Activated gamma-delta T cell (primary cell): ENCODE measurements around the gene OLIG3.

Source experiments
- DNase-seq: peaks from one replicate; lab custom pipeline; 2025; lab: John Stamatoyannopoulos, UW
- total RNA-seq, 2 donors: gene quantifications; one replicate each; lab custom pipeline; 2026; lab: John Stamatoyannopoulos, UW

OLIG3 gene
- 0 reads per million in 2 donors for total RNA-seq

DNA sequence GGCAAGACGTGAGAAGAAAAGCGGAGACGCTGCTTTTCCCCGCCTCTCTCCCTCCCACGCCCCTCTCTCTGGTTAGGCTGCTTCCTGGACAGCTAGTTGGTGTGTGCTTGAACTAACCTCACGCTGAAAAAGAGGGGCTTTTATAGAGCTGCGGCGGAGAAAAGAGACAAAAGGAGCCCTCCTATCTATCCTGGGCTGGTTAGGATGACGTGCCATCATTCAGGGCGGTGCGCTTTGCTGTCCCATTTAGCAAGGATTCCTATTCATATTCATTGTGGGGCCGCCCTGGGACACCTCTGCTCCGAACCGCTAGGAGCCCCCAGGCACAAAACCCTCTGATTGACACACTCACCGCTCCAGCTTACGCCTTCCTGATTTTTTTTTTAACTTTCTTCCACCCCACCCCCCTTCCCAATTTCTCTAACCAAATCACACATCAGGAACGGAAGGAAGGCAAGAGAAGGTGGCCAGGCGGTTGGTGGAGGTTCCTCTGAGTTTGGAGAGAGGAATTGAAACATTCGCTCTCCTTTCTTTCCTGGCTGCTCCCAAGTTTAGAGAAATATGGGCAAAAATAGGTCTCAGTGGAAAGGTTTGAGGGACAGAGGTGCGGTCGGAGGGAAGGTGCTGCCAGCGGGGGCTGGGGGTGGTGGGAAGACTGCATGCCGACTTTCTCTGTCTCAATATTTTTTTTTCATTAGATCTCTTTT lies at the start of gene OLIG3:
Gene OLIG3, minus strand, starts transcription at position 114 of the 707 bp plus-strand sequence. CDS start 224 bp downstream, outside the sequence.
- no peak for DNase-seq

DNA sequence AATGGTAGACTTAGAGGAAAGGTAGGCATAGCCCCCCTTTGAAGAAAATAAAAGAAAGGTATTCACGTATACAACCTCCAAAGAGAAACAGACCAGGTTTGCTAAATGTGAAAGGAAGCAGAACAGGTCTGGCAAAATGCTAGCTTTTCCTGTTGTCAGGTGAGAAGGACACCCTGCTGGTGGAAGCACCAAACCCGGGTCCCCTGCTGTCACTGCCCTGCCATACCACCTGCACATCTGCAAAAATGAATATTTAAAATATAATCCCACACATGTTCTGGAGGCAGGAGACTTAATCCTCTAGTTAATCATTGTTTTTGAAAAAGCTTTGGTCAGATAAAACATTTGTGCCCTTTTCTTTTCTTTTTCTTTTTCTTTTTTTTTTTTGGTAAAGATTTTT lies 48.9 kb upstream of the OLIG3 start:
- no peak for DNase-seq

DNA sequence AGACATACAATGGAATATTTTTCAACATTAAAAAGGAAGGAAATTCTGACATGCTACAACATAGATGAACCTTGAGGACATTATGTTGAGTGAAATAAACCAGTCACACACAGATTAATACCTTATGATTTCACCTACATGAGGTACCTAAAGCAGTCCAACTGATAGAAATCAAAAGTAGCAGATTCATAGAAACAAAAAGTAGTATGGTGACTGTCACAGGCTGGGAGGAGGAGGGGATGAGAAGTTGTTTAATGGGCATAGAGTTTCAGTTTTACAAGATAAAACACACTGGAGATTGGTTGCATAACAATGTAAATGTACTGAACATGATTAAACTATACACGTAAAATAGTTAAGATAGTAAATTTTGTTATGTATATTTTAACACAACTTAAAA lies 48.5 kb upstream of the OLIG3 start:
- no peak for DNase-seq

DNA sequence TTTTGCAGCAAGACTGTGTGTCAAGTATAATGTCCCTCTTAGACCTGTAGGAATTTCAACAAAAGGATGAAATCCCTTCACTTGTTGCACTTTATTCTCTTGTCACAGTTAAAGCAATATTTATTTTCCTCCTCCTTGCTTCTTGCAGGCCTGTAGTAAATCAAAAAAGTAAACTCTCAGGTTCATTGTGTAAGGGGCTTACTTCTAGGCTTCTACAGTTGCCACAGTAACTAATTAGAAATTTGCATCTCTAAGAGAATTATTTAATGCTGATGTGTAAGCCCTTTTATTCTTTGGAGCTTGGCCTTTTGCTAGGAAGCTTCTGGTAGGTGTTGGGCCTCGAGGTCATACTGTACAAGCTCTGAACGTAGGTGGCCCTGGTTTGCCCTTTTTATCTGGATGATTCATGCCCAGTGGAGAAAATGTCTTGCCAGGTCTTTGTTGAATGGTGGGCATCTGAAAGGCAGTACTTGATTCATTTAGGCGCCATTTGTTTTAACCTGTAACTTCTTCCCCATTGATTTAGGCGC lies 47.4 kb upstream of the OLIG3 start:
- no peak for DNase-seq

DNA sequence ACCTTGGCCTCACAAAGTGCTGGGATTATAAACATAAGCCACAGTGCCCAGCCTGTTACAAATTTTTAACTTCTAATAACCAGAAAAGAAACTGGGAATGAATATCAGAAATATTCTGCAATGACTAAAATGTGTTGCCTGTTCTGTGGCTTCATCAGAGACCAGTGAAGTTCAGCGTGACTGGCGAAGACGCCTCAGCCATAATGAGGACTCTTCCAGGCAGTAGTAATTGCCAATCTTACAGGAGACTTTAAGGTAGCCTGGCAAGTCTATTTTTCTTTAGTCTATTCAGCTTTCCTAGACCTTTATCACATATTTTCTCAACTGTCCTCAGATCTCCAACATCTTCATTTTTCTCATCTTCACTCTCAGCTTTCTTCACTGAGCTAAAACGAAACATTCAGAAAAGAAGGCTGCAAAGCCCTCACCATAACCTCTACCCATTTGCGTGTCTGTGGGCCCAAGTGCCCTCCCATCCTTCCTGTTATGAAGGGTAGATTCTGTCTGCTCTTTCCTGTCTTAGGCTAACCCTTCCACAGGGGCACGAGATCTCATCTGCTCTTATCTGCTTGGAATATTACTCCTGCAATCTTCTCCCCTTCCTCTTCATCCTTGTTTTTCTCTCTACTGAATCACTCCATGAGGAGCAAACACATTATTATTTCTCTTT lies 42.0 kb upstream of the OLIG3 start:
- no peak for DNase-seq

DNA sequence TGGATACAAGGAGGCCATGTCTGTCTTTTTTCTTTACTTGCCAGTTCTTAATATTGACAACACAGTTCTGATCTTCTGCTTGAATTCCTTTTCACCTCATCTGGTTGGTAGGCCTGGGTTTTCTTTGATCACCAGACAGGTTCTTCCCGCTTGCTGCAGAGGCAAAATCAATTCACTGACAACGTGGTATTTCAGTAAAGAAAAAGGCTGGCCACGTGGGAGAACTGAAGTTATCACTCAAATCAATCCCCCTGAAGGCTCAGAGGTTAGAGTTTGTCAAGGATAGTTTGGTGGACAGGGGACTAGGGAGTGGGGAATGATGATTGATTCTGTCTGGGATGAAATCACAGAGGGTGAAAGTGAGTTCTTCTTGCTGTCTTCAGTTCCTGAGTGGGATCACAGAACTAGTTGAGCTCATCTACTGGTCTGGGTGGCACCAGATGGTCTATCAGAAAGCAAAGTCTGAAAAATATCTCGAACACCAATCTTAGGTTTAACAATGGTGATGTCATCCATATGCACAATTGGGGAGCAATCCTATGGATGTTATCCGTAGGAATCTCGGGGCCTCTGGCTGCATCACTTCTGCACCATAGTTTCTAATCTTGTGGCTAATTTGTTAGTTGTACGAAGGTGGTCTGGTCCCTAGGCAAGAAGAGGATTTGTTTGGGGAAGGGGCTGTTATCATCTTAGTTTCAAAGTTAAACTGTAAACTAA lies 37.3 kb upstream of the OLIG3 start:
- no peak for DNase-seq

DNA sequence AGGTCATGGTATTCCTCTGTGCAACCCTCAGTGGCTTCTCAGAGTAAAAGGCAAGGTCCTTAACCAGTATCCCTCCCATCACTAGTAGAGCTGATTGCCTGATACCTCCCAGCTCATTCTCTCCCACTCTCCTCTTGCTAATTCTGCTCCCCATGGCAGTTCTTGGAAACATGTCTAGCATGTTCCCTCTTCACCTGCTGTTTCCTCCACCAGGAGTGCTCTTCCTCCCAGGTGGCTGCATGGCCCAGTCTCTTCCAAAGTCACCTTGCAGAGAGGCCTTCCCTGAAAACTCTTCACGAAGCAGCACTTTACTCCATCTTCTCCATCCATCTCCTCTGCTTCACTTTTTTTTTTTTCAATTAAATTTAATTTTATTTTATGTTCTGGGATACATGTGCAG lies 36.2 kb upstream of the OLIG3 start:
- no peak for DNase-seq

DNA sequence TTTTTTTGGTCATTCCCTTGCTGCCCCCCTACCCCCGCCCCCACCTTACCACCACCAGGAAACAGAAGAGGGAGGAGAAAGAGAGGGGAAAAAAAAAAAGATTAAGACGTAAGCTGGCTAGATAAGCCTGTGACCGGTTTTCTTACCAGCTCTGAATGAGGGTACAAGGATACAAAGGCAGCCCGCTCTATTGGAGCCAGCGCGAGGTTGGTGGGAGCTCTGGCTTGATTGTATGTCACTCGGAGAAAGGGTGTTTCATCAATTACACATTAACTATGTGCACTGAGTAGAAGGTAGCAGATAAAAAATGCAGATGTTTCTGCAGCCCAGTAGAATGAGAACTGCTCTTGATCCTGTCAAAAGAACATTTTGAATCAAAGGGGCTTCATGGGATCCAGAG lies 28.6 kb upstream of the OLIG3 start:
- DNase-seq = no peak

DNA sequence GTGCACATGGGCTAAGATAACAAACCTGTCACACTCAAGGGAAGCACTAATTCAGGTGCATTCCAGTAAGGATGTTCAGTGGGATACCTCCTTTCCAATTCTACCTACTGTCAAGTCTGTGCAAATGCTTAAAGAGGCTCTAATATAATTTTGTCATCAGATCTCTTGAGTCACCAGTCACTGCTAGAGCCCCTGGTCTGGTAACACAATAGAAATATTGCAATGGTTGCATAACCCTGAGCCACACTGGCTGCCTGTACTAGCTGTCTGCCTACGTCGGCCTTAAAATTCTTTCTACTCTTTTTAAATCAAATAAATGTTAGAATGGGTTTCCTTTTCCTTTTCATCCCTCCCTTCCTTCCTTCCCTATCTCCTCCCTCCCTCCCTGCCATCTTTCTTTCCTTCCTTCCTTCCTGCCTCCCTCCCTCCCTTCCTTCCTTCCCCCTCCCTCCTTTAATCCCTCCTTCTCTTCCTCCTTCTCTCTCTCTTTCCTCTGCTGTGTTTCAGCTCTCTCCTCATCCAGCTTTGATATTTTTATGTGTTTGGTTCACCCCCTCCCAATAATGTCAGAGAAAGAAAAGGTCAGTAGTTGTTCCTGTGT lies 28.1 kb upstream of the OLIG3 start:
- DNase-seq = no peak

DNA sequence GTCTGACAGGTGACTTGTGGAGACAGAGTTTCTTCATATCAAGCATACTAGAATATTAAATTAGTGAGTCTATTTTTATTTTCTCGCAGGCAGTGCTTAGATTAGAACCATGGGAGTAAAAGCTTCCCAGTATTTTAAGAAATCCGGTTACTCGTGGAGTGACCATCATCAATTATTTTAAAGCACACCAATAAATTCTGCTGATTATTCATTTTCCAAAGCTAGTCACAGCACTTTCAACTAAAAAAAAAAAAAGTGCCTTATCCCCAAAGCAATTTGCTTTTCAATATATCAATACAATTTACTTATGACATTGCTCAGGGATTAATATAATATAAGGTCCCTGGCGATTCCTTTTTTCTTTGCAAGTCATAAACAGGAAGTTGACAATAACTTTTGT lies 26.3 kb upstream of the OLIG3 start:
- DNase-seq = no peak

DNA sequence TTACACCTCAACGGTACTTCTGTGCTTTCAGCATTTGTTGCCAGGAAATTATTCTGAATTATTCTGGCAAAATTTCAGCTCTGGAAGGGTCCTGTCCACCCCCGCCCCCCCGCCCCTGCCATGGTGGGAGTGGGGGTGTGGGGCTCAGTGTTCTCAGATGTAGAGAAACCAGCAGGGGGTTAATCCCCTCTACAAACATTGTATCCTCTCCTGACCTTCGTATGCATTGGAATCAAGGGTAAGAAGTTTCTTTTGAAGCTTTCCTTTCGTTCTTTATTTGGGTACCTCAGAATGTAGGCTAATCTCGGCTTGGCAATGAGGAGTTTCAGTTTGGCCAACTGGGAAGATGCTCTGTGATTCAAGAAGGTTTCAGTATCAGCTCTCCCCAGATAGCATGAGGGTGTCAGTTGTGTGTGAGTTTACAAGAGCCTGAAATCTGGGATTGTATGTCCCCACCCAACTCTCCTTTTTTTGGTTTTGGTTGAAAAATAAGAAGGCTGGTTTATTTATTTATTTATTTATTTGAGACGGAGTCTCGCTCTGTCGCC lies 25.5 kb upstream of the OLIG3 start:
- no peak for DNase-seq

DNA sequence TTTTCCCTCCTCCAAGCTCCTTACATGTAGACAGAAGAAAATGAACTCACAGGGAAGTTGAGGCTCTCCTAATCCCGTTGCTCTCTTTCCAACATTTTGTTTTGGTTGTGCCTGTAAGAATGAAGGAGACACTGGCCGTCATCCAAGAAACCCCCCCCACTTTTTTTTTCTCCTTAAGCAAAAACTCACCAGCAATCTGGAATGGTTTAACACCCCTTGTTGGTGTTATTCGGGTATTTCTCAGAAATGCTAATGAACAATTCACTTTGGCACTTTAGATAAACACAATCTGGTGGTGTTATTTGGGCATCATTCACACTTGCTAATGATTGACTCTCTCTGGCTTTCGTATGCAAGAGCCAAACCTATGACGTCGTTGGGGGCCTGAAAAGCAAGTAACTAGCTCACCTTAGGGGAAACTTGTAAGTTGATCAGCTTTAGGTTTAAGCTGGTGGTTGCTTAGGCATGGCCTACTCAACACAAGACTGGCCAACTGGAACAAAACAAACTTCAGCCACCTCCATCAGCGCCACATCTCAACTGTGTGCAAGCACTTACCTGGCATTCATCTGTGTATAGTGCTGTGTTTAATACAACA lies 24.3 kb upstream of the OLIG3 start:
- no peak for DNase-seq

DNA sequence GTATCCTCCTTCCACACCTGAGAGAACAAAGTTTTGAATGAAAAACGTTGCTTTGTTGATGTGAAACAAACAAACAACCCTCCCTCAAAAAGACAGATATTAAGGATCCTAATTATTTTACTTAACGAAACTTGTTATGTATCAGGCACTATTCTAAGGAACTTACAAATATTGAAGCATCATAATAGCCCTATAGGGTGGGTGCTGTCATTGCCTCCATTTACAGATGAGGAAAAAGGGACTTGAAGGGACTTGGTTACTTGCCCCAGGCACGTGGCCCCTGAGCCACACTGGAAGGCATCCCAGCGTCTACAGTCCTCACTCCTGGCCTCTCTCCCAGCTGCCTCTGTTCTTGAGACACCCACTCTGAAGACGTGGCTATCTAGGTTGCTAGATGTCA lies 20.2 kb upstream of the OLIG3 start:
- no peak for DNase-seq

DNA sequence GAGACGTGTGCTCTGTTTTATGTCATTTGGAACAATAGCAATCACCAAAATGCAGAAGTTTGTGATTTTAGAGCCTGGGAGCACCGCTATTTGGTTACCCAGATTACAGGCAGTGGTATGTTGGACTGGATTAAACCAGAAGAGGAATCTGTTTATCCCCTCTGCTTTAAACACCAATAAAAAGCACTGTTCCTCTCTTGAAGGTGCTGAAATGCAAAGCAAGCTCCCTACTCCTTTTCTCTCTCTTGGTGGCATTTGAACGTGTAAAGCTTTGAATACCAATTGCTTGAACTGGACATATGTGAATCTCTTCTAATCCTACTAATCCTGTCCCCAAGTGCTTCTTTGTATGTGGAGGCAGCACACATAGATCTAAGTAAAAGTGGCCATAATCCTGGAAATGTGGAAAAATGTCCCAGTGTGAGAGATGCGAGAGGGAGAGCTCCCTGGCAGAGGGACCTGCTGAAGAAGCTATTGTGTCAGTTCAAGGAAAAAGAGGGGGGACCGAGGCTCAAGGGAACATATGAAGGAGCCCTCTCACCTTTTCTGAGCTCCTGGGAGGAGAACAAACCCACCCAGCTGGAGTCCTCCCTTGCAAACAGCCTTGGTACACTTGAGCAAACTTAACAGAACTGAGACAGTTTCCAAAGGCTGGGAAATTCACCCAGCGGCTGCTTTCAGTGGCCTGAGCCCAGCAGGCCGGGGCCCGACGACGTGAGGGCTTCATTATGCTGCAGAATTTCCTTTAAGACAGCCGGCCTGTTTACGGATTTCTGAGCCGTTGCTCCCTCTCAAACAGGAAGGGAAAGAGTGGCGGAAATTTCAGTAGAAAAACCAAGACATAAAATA lies 18.8 kb upstream of the OLIG3 start:
- DNase-seq = no peak

DNA sequence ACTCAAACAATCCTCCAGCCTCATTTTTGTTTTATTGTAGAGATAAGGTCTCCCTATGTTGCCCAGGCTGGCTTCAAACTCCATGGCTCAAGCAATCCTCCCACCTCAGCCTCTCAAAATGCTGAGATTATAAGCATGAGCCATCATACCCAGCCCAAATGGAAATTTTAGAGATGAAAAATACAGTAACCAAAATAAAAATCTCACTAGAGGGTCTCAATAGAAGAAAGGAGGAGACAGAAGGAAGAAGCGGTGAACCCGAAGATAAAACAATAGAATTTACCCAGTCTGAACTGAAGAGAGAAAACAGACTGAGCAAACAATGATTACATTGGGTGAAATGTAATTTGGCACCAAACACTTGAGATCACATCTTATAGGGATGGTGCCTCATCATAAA lies 16.7 kb upstream of the OLIG3 start:
- no peak for DNase-seq

DNA sequence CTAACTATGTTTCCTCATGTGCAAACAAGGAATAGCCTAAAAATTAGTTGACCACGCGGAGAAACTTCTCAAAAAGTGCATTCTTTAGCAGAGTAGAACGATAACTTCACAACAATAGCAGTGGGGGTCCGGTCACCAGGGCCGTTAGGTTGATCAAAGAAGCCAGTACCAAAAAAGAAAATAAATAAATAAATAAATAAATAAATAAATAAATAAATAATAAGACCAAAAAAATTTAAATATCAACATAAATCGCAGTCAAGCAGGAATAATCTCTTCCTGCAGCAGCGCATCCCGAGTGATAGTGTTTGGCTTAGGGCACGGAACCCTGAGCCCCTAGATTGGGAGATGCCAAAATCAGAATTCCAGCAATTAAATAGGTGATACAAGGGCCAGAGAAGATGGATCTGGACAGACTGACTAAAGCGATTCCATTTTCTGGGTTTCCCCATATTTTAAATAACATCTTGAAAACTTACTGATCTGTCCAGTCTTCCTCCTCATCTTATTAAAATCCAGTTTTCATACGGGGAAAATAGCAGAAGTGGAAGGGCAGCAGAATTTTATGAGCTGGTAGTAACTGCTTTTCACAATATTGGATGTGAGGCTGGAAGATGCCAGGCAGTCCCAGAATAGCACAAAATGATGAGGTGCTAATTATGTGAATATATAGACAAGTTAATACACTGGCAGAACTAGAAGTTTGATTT lies 4.4 kb upstream of the OLIG3 start:
- DNase-seq = no peak

DNA sequence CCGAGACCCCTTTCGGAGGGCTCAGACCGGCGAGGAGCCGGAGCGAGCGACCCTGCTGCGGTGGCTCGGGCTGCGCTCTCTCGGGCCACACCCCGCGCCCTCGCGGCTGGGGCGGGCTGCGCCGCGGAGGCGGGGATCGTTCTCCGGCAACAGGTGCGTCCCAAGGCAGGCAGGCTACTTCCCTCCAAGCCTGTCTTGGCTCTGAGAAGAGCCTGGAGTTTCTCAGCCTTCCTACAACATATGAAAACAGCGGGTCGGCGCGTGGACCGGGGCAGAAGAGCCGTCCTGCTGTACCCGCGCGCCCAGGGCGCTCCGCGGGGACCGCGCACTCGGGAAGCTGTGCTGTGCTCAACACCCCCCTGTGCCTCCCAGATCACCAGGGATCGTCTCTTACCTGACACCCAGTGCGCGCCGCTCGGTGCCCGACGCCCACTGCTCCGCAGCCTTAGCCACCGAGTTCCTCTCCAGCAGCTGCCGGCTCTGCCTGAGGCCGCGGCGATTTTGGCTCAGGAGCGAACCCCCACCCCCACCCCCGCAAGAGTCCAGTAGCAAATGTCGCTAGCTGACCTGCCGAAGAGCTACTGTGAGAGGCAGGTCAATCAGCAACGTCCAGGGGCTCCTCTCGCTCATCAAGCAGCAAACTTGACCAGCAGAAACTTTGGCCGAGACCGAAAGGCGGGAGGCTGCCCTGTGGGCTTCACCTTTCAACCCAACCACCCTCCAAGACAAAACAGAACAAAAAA lies 3.7 kb upstream of the OLIG3 start:
- DNase-seq = peak; percentile 12

DNA sequence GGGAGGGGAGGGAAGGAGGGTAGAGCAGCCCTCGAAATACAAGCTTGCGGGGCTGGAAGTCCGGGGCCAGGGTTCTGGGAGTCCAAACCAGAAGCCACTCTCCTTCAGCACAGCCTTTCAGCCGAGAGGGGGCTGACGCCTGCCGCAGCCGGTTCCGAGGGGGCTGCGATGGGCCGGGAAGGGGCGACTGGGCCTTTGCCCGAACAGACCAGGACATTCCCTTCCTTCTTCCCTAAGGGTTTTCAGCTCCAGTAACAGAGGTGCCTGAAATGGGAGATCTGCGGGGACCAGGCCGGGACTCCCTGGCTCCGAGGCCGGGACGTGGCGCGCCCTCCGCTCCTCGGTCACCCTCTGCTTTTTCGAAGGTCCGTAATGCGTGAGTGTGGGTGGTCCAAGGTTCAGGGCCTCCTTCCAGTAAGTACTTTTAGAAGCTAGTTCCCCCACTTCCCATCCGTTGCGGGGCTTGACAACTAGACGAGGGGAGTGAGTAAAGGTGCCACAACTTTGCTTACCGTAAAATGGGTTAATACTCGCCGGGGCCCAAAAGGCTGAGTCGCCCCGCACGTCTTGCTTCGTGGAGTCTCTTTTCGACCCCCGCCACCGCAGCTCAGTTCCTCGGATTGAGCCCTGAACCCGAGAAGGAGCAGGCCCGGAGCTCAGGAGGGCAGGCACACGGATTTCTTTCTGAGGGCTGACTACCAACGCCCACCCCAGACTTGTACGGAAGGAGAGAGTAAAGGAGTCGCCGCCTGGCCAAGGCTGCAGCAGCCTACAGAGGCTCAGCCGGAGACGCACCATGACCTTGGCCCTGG lies 2.9 kb upstream of the OLIG3 start:
- DNase-seq = no peak

DNA sequence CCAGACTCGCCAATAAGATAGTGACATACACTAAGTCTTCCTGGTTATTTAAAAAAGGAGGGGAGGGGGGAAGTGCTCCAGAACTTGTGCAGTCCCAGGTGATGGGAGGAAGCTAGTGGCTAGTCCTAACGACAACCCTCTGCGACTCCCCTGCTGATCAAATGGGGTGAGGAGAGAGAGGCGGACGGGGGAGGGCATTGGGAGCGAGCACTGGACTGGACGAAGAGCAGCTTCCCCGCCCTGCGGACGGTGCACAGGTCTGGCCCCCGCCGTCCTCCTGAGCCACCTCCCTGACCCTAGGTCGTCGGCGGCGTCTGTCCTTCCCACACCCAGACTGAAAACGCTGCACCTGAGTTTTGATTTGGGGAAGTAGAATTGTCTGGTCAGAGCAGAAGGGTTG lies 2.2 kb upstream of the OLIG3 start:
- no peak for DNase-seq
